Measurements from ENCODE around the gene ITSN2.

GRCh38 chr2:24353364-24353763, 7.0 kb downstream of the ITSN2 start:
- TF ChIP-seq EZH2 (IDR thresholded peaks at IDR 0.05; ENCODE audit: borderline replicate concordance, low read length): no peak
- TF ChIP-seq, protein P1, sequence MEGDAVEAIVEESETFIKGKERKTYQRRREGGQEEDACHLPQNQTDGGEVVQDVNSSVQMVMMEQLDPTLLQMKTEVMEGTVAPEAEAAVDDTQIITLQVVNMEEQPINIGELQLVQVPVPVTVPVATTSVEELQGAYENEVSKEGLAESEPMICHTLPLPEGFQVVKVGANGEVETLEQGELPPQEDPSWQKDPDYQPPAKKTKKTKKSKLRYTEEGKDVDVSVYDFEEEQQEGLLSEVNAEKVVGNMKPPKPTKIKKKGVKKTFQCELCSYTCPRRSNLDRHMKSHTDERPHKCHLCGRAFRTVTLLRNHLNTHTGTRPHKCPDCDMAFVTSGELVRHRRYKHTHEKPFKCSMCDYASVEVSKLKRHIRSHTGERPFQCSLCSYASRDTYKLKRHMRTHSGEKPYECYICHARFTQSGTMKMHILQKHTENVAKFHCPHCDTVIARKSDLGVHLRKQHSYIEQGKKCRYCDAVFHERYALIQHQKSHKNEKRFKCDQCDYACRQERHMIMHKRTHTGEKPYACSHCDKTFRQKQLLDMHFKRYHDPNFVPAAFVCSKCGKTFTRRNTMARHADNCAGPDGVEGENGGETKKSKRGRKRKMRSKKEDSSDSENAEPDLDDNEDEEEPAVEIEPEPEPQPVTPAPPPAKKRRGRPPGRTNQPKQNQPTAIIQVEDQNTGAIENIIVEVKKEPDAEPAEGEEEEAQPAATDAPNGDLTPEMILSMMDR (conservative IDR thresholded peaks at IDR 0.05 in 1 of 2, IDR thresholded peaks at IDR 0.05 in 1 of 2; ENCODE audit: extremely low read depth in 1 of 2, insufficient read depth in 1 of 2, low read depth in 1 of 2, low read length in 2 of 2): no peak
